ENCODE results near the gene TST.
A peak's percentile ranks its signal among the peaks of the same experiment; 100 is the strongest.

GRCh38 chr22:37019309-37020191 is at the start of gene TST, which contains the start of gene MPST:
- peak; percentile 58 for TF ChIP-seq POLR2AphosphoS5 (IDR thresholded peaks at IDR 0.05; ENCODE audit: low read depth, low read length)
- no peak for TF ChIP-seq SIN3A (IDR thresholded peaks at IDR 0.05; ENCODE audit: borderline replicate concordance, insufficient read depth, low read length)
